Fibroblast of pulmonary artery (primary cell): ENCODE data around the gene CAD.
A peak's percentile ranks its signal among the peaks of the same experiment; 100 is the strongest.
"Not testable (repeated sequence)": the region's sequence is repeated elsewhere in the genome, so short reads cannot be mapped to it uniquely, and the experiment has no call there.

Source experiments
- DNase-seq: peaks from one replicate; pipeline ENCODE4 v3.0.0-alpha.2; 2010; ENCODE audit warnings: low read depth
- H3K4me3 ChIP-seq: replicated peaks from 2 replicates; pipeline ENCODE4 v1.5.1; 2011; ENCODE audit warnings: low read depth, mild to moderate bottlenecking, control low read depth, low read length, moderate library complexity
- TF ChIP-seq, protein P1 (sequence below): IDR thresholded peaks from 2 replicates; pipeline ENCODE4 v1.5.1; 2011; ENCODE audit warnings: mild to moderate bottlenecking, control low read depth, low read length, inconsistent platforms; ENCODE audit errors: missing control alignments

Gene CAD

DNA sequence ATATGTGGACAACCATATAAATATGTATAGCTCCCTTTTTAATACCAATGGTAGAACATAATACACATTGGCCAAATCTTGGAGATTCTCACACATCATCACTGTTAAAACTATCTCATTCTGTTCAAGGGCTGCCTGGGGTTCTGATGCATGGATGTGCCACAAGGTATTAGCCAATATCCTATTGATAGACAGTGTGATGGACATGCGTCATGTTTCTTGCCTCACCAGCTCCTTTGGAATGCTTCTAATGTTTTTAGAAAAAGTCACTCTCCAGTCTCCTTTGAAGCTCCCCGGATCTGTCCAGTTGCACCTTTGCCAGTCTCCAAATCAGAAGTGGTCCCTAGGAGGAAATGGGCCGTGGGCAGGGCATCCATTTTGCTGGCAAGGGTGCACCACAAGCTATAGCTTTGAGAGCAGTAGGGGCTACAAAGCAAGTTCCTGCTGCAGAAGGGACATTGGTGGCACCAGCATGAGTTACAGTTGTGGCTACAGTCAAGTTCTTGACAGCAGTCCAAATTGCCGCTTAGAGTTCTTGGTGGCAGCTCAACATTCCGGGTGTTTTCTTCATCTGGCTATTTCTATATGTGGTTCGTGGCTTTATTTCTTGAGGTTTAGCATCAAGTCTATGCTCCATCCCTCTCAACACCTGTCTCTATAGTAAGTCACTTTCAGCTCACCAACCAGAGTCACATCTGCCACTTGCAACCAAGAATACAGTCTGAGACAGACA lies 30.4 kb upstream of the CAD start:
- TF ChIP-seq, protein P1, sequence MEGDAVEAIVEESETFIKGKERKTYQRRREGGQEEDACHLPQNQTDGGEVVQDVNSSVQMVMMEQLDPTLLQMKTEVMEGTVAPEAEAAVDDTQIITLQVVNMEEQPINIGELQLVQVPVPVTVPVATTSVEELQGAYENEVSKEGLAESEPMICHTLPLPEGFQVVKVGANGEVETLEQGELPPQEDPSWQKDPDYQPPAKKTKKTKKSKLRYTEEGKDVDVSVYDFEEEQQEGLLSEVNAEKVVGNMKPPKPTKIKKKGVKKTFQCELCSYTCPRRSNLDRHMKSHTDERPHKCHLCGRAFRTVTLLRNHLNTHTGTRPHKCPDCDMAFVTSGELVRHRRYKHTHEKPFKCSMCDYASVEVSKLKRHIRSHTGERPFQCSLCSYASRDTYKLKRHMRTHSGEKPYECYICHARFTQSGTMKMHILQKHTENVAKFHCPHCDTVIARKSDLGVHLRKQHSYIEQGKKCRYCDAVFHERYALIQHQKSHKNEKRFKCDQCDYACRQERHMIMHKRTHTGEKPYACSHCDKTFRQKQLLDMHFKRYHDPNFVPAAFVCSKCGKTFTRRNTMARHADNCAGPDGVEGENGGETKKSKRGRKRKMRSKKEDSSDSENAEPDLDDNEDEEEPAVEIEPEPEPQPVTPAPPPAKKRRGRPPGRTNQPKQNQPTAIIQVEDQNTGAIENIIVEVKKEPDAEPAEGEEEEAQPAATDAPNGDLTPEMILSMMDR: no peak
- no peak overlapping the region for H3K4me3 ChIP-seq
- no peak for DNase-seq

DNA sequence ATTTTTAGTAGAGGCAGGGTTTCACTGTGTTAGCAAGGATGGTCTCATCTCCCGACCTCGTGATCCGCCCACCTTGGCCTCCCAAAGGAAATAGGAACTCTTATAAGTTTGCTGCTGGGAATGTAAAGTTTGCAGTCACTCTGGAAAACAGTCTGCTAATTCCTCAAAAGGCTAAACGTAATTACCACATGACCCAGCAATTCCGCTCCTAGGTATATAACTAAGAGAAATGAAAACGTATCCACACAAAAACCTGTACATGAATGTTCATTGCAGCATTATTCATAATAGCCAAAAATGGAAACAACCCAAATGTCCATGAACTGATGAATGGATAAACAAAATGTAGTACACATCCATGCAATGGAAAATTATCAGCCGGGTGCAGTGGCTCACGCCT lies 27.2 kb upstream of the CAD start:
- DNase-seq: no peak
- TF ChIP-seq, protein P1: no peak
- no peak overlapping the region for H3K4me3 ChIP-seq

DNA sequence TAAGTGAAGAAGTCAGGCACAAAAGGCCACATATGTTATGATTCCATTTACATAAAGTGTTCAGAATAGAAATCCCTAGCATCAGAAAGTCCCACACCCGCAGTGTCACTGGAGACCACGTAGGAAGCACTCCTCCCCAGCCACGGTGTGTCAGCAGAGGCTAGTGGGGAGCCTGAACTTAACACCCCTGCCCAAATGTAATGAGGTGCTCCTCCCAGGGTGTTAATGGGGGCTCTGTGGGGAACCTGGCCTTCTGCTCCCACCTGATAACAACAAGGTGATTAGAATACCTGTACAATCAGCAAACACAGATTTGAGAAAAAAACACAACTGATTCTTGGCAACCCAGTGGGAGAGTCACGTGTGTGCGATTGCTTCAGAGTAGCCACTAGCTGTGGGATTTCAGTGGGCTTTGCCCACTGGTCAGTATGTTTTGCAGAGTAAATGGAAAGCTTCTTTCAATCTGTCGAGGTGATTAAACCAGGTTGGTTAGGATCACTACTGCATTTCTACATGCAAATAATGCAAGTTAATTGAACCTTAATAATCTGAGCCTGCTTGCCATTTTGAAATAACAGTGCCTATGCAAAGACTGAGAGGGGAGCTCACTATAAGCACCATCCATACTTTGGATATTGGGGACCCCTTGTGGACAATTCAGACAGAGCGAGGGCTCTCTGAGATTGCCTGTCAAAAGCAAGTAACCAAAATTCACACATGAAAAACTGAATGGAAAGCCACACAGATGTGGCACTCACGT lies 25.9 kb upstream of the CAD start:
- H3K4me3 ChIP-seq: no peak overlapping the region
- TF ChIP-seq, protein P1: peak; percentile 79
- peak; percentile 81 for DNase-seq

DNA sequence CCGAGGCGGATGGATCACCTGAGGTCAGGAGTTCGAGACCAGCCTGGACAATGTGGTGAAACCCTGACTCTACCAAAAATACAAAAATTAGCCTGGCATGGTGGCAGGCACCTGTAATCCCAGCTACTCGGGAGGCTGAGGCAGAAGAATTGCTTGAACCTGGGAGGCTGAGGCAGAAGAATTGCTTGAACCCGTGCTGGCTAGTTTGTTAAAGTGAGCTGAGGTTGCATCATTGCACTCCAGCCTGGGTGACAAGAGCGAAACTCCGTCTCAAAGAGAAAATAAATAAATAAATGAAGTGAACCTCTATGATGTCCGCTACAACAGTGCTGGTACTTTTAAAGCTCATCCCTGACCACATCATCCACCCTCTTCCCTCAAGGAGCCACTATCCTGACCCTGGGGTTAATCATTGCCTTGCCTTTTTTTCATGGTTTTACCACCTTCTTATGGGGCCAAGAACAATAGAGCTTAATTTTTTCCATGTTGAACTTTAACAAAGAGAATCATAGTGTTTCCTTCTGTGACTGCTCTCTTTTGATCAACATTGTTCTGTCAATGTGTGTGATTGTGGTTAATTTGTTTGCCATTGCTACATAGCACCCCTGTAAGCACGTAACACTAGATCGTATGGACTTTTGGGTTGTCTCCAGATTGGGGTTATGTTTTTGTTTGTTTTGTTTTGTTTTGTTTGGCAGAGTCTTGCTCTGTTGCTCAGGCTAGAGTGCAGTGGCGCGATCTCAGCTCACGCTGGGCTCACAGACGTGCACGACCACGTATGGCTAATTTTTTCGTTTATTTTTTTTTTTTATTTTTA lies 22.4 kb upstream of the CAD start:
- DNase-seq: no peak

DNA sequence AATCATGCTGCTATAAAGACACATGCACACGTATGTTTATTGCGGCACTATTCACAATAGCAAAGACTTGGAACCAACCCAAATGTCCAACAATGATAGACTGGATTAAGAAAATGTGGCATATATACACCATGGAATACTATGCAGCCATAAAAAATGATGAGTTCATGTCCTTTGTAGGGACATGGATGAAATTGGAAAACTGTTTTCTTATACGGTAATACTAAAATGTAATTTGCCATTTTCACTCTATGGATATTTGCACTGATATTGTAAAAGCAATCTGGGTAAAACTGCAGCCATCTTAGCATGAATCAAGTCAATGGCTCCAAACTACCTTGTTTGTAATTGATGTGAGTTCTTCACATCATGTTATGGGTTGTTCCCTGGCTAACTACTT lies 21.4 kb upstream of the CAD start:
- DNase-seq, H3K4me3 ChIP-seq: not testable (repeated sequence)

More for the DNA sequence above, 22.4 kb upstream of the CAD start:
- TF ChIP-seq, protein P1: no peak
- H3K4me3 ChIP-seq: no peak overlapping the region

DNA sequence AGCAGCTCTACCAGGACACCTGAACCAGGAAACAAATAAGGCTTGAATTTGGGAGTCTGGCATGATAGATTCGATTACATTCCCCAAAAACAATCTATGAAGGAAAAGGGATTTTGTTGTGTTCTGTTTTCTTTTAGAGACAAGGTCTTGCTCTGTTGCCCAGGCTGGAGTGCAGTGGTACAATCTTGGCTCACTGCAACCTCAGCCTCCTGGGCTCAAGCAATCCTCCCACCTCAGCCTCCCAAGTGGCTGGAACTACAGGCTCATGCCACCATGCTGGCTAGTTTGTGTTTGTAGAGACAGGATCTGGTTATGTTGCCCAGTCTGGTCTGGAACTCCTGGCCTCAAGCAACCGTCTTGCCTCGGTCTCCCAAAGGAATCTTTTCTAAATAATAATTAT lies 19.1 kb upstream of the CAD start:
- H3K4me3 ChIP-seq, DNase-seq: not testable (repeated sequence)

DNA sequence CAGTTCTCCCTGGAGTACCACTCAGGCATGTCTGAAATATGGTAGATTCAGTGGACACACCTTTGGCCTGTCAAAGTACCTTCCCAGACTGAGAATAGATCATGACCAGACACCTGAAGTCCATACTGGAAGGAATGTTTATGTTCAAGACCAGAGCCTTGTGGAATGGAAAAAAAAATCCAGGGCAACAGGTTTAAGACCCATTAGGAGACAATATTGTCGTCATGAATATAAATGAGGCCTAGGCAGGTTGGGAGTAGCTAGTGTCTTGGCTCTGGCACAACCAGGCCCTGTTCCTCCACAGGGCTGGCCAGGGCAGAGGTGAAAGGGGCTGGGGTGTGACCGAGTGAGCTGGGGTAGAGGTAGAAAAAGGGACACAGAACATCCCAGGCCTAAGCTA lies 18.5 kb upstream of the CAD start:
- TF ChIP-seq, protein P1: no peak
- DNase-seq: no peak

More for the DNA sequence above, 18.5 kb upstream of the CAD start:
- no peak overlapping the region for H3K4me3 ChIP-seq
